Endothelial cell of umbilical vein (primary cell): ENCODE measurements around the gene CCNE1.

Source experiments
- EZH2 ChIP-seq: IDR thresholded peaks from 2 replicates; pipeline ENCODE4 v1.6.1; 2012; ENCODE audit warnings: borderline replicate concordance, low read depth, mild to moderate bottlenecking, moderate library complexity, low read length, inconsistent platforms; ENCODE audit not compliant: severe bottlenecking
- JUN ChIP-seq: IDR thresholded peaks from 2 replicates; pipeline ENCODE4 v1.6.1; 2011; ENCODE audit warnings: borderline replicate concordance, low read depth; ENCODE audit not compliant: insufficient read length, insufficient read depth
- POLR2A ChIP-seq: IDR thresholded peaks from 2 replicates; pipeline ENCODE4 v1.6.1; 2012; ENCODE audit warnings: low read depth, mild to moderate bottlenecking, control low read depth, low read length
- TF ChIP-seq, protein P1 (sequence below), 2 donors: IDR thresholded peaks; 1 replicate in 1 of 2; 2 replicates in 1 of 2; pipeline ENCODE4 v1.5.1; 2011; ENCODE audit warnings: low read length in 2 of 2, mild to moderate bottlenecking in 2 of 2, moderate library complexity in 2 of 2, control low read depth in 1 of 2, inconsistent platforms in 1 of 2, low read depth in 1 of 2; ENCODE audit not compliant: insufficient read depth in 1 of 2; ENCODE audit errors: extremely low read depth in 1 of 2

DNA sequence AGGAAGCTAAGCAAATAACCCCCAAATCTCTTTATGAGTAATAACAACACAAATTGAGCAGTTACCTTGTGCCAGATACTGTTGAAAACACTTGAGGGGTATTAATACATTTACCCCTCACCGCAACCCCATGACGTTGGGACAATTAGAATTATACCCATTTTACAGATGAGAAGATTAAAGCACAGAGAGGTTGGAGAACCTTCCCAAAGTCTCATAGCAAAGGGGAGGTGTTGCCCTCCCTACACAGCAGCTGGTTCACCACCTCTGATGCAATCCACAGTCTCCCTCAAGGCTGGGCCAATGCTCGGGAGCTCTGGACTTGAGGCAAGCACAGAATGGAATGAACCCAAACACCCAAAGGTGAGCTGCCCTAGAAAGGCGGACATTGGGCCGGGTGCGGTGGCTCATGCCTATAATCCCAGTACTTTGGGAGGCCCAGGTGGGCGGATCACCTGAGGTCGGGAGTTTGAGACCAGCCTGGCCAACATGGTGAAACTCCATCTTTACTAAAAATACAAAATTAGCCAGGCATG is 3.9 kb upstream of the CCNE1 start:
- TF ChIP-seq POLR2A (no peak), EZH2 (no peak), JUN (no peak)
- TF ChIP-seq, protein P1, sequence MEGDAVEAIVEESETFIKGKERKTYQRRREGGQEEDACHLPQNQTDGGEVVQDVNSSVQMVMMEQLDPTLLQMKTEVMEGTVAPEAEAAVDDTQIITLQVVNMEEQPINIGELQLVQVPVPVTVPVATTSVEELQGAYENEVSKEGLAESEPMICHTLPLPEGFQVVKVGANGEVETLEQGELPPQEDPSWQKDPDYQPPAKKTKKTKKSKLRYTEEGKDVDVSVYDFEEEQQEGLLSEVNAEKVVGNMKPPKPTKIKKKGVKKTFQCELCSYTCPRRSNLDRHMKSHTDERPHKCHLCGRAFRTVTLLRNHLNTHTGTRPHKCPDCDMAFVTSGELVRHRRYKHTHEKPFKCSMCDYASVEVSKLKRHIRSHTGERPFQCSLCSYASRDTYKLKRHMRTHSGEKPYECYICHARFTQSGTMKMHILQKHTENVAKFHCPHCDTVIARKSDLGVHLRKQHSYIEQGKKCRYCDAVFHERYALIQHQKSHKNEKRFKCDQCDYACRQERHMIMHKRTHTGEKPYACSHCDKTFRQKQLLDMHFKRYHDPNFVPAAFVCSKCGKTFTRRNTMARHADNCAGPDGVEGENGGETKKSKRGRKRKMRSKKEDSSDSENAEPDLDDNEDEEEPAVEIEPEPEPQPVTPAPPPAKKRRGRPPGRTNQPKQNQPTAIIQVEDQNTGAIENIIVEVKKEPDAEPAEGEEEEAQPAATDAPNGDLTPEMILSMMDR (IDR thresholded peaks at IDR 0.05; ENCODE audit: extremely low read depth in 1 of 2, insufficient read depth in 1 of 2, low read depth in 1 of 2, low read length in 2 of 2), result no peak
